SK-N-SH (cell line): ENCODE results near the gene PLCB3. TPM values are rescaled to one million over a fixed set of nuclear protein-coding genes. Genes with fewer than 3 reads are reported as not detected.

Experiments
- CTCF ChIA-PET: fragments of 300-600, 350-600 bp; formaldehyde crosslinking; extraction: SDS; loops from one replicate; lab custom pipeline; 2021; lab: Yijun Ruan, JAX
- POLR2A ChIA-PET: fragments of 350-600 bp; sonication (Branson Sonifier 250); formaldehyde crosslinking; extraction: SDS; loops from one replicate; lab custom pipeline; 2020; ENCODE audit warnings: antibody characterized with exemption, inconsistent platforms; lab: Yijun Ruan, JAX
- DNase-seq: peaks from one replicate; pipeline ENCODE4 v3.0.0; 2012
- H2AFZ ChIP-seq: fragments of 200-600 bp; sonication (generic); 2 replicates; pipeline ENCODE4 v1.8.1; 2016; ENCODE audit warnings: antibody characterized with exemption, mild to moderate bottlenecking, low read depth
- H3F3A ChIP-seq: fragments of 200-600 bp; sonication (generic); replicated peaks from 2 replicates; pipeline ENCODE3; 2016; ENCODE audit warnings: antibody characterized with exemption, mild to moderate bottlenecking; ENCODE audit not compliant: insufficient read depth
- H3K27ac ChIP-seq, 2 experiments: fragments of 200-500 bp in 1 of 2; fragments of 200-600 bp in 1 of 2; sonication (Bioruptor generic) in 1 of 2; sonication (generic), shearing (Covaris generic) in 1 of 2; 2 replicates each; pipeline versions ENCODE4 v1.5.1 to v1.6.1; 2014 to 2016; ENCODE audit warnings: low read depth in 2 of 2, inconsistent platforms in 1 of 2, low read length in 1 of 2, mild to moderate bottlenecking in 1 of 2, mixed read lengths in 1 of 2
- H3K27me3 ChIP-seq: fragments of 200-600 bp; sonication (generic), shearing (Covaris generic); 2 replicates; pipeline ENCODE4 v1.6.1; 2016; ENCODE audit warnings: mixed run types; ENCODE audit not compliant: insufficient read depth
- H3K36me3 ChIP-seq, 2 experiments: fragments of 200-500 bp in 1 of 2; fragments of 200-600 bp in 1 of 2; sonication (Bioruptor generic) in 1 of 2; sonication (generic) in 1 of 2; replicated peaks in 1 of 2; 2 replicates each; pipeline versions ENCODE3 to v1.5.1; 2014 to 2016; ENCODE audit warnings: low read length in 1 of 2, mild to moderate bottlenecking in 1 of 2; ENCODE audit not compliant: insufficient read depth in 2 of 2, control insufficient read depth in 1 of 2
- H3K4me1 ChIP-seq, 2 experiments: fragments of 200-500 bp in 1 of 2; fragments of 200-600 bp in 1 of 2; sonication (Bioruptor generic) in 1 of 2; sonication (generic), shearing (Covaris generic) in 1 of 2; 2 replicates each; pipeline versions ENCODE4 v1.5.1 to v1.6.1; 2014 to 2016; ENCODE audit warnings: low read depth in 1 of 2, low read length in 1 of 2, mixed run types in 1 of 2; ENCODE audit not compliant: insufficient read depth in 2 of 2, control insufficient read depth in 1 of 2
- H3K4me2 ChIP-seq: fragments of 200-600 bp; sonication (generic), shearing (Covaris generic); 2 replicates; pipeline ENCODE4 v1.6.1; 2017; ENCODE audit warnings: mixed run types
- H3K4me3 ChIP-seq, 2 experiments: fragments of 200-500 bp in 1 of 2; fragments of 200-600 bp in 1 of 2; sonication (Bioruptor generic) in 1 of 2; sonication (generic), shearing (Covaris generic) in 1 of 2; 2 replicates each; pipeline versions ENCODE4 v1.5.1 to v1.8.1; 2014 to 2016; ENCODE audit warnings: low read depth in 2 of 2, inconsistent platforms in 1 of 2, low read length in 1 of 2, mild to moderate bottlenecking in 1 of 2, mixed read lengths in 1 of 2, moderate library complexity in 1 of 2
- H3K79me2 ChIP-seq: fragments of 200-600 bp; sonication (generic); 2 replicates; pipeline ENCODE4 v1.8.1; 2017; ENCODE audit warnings: mild to moderate bottlenecking; ENCODE audit not compliant: insufficient read depth
- H3K9ac ChIP-seq: fragments of 200-600 bp; sonication (generic); 2 replicates; pipeline ENCODE4 v1.6.1; 2017; ENCODE audit warnings: mixed run types
- H3K9me2 ChIP-seq: fragments of 200-600 bp; sonication (generic); 2 replicates; pipeline ENCODE4 v1.6.1; 2017; ENCODE audit warnings: mixed run types
- H3K9me3 ChIP-seq: fragments of 200-600 bp; sonication (generic); 2 replicates; pipeline ENCODE4 v1.6.1; 2017; ENCODE audit warnings: mixed run types, mild to moderate bottlenecking, moderate library complexity
- H4K20me1 ChIP-seq: fragments of 200-600 bp; sonication (generic); 2 replicates; pipeline ENCODE4 v1.6.1; 2017; ENCODE audit warnings: mild to moderate bottlenecking, mixed run types; ENCODE audit not compliant: insufficient read depth
- CHD2 ChIP-seq: fragments of 150-350 bp; IDR thresholded peaks from 2 replicates; pipeline ENCODE4 v1.6.1; 2018; ENCODE audit warnings: low read length; ENCODE audit not compliant: partially characterized antibody
- EZH2phosphoT487 ChIP-seq: fragments of 200-600 bp; sonication (generic); IDR thresholded peaks from 2 replicates; pipeline ENCODE4 v1.6.1; 2017; ENCODE audit warnings: low read depth, mixed run types, mild to moderate bottlenecking, antibody characterized with exemption, moderate library complexity, borderline replicate concordance
- FOXJ3 ChIP-seq: sonication (generic); formaldehyde crosslinking; IDR thresholded peaks from 2 replicates; pipeline ENCODE4 v1.5.1; 2020; ENCODE audit warnings: mild to moderate bottlenecking, missing genetic modification reagents
- JUND ChIP-seq: IDR thresholded peaks from 2 replicates; pipeline ENCODE4 v1.4.0; 2012
- NFIC ChIP-seq: IDR thresholded peaks from 2 replicates; pipeline ENCODE4 v1.4.0; 2012; ENCODE audit warnings: borderline replicate concordance
- NRF1 ChIP-seq: IDR thresholded peaks from 2 replicates; pipeline ENCODE4 v1.6.1; 2012; ENCODE audit warnings: low read depth, mild to moderate bottlenecking, low read length
- POLR2AphosphoS5 ChIP-seq: IDR thresholded peaks from 2 replicates; pipeline ENCODE4 v1.6.1; 2012; ENCODE audit warnings: low read depth, low read length
- RAD21 ChIP-seq: IDR thresholded peaks from 2 replicates; pipeline ENCODE4 v1.6.1; 2012; ENCODE audit warnings: mild to moderate bottlenecking, low read length
- RCOR1 ChIP-seq: fragments of 150-350 bp; IDR thresholded peaks from 2 replicates; pipeline ENCODE4 v1.6.1; 2017; ENCODE audit warnings: antibody characterized with exemption, low read length
- RFX5 ChIP-seq: IDR thresholded peaks from 2 replicates; pipeline ENCODE4 v1.6.1; 2012; ENCODE audit warnings: mild to moderate bottlenecking, improper control_type of control experiment, low read length
- RXRA ChIP-seq: IDR thresholded peaks from 2 replicates; pipeline ENCODE4 v1.4.0; 2012; ENCODE audit warnings: low read depth, mild to moderate bottlenecking, borderline replicate concordance
- SIN3A ChIP-seq: IDR thresholded peaks from 2 replicates; pipeline ENCODE4 v1.6.1; 2012; ENCODE audit warnings: low read depth, mild to moderate bottlenecking, low read length, moderate library complexity, borderline replicate concordance
- SMC3 ChIP-seq: IDR thresholded peaks from 2 replicates; pipeline ENCODE4 v1.6.1; 2012; ENCODE audit warnings: low read depth, low read length, improper control_type of control experiment
- YY1 ChIP-seq: IDR thresholded peaks from 2 replicates; pipeline ENCODE4 v1.4.0; 2012; ENCODE audit warnings: low read depth, mild to moderate bottlenecking
- WGBS: methylation state at CpG from one replicate; pipeline ENCODE4 v1.1.6; 2017; ENCODE audit warnings: low lambda C conversion rate; 5-methylcytosine and 5-hydroxymethylcytosine counted together
- polyA plus RNA-seq, 3 experiments: library from polyadenylated mRNA; depleted of rRNA; stranded (reverse); fragments of >200 nt; gene quantifications; 2 replicates each; pipeline ENCODE4 v1.2.3, GENCODE V29; 2012
- TF ChIP-seq, protein P1 (sequence below): fragments of 150-350 bp; IDR thresholded peaks from 2 replicates; pipeline ENCODE4 v1.6.1; 2016; ENCODE audit warnings: mild to moderate bottlenecking, low read depth, low read length
- TF ChIP-seq, protein P2 (sequence below): IDR thresholded peaks from 2 replicates; pipeline ENCODE4 v1.4.0; 2012; ENCODE audit warnings: low read depth, borderline replicate concordance

Gene PLCB3
- polyA plus RNA-seq, 1 of the 3 experiments (the other 2 are of a cell fraction) = 30.4 TPM

DNA sequence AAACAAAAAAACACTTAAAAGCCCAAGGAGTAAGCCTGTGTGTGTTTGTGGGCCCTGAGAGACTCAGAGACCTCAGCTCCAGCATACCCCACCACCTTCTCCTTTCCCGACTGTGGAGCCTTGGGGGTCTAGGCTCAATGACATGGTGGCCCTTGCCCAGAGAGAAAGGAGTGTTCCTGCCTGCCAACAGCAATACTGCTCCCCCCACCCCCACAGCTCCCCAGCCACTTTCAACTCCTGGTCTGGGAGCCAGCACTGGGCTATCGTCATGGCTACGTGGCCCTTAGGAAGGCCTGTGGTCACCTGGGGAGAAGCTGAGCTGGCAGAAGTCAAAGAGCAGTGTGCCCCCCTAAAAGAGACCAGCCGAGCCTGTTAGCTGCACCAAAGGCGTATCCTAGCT, 7.2 kb upstream of the PLCB3 start:
- WGBS = 59% methylated on average over 5 of the region's 5 CpGs
- Histone ChIP-seq H3K9me3 (no peaks in the 10 kb centered on the region), H2AFZ (no peak overlapping the region), H3K4me1 (peaks cover 15 to 46% of the 10 kb centered on the region in 2 experiments; a peak in 2 of 4 replicates), H3K27ac (no peak overlapping the region; a peak in 1 of 4 replicates), H3K36me3 (peaks cover 10 to 16% of the 10 kb centered on the region in 2 experiments), H3F3A (peaks cover 21% of the 10 kb centered on the region), H3K79me2 (peaks cover 48% of the 10 kb centered on the region), H4K20me1 (no peaks in the 10 kb centered on the region), H3K27me3 (no peaks in the 10 kb centered on the region), H3K4me2 (no peak overlapping the region; the same call in 1 of the 2 replicates), H3K9me2 (no peaks in the 10 kb centered on the region), H3K4me3 (no peak overlapping the region), H3K9ac (no peak overlapping the region)
- TF ChIP-seq YY1 (no peak), NFIC (no peak), RXRA (no peak), POLR2AphosphoS5 (peak; percentile 12; the same call in 1 of the 2 replicates)
- ChIA-PET POLR2A (interaction anchor here (0.9 to 12.4 kb wide), 4 partner anchors 8 to 26 kb away, joined by 3 to 112 read pairs (median 22); no protein-coding TSS in a partner anchor), CTCF (interaction anchor here (1.2 to 2.5 kb wide), 6 partner anchors 10 to 57 kb away, joined by 3 to 11 read pairs (median 6); no protein-coding TSS in a partner anchor)
- DNase-seq = no peak

DNA sequence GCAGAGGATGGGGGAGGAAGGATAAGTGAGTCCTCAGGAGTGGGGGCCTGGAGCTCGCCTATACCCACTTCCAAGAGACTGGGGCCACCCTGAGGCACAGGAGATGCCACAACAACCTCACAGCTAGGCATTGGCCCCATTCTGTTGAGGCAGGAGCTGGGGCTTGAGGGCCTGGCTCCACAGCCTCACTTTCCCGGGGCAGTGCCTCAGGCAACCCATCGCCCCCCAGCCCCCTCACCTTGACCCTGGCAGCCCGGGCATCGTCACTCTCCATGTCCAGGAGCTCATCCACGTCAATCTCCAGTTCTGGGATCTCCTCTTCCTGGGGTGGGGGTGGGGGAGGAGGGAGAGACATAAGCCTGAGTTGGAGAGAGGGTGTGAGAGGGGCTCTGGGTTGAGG, 6.4 kb upstream of the PLCB3 start:
- Histone ChIP-seq H3K27me3 (no peaks in the 10 kb centered on the region), H3K9ac (peak overlapping the region; percentile 72; the same call in 1 of the 2 replicates), H2AFZ (no peak overlapping the region), H3K79me2 (peaks cover 48% of the 10 kb centered on the region), H4K20me1 (no peaks in the 10 kb centered on the region), H3K4me1 (peaks cover 14 to 42% of the 10 kb centered on the region in 2 experiments; a peak in 2 of 4 replicates), H3K9me2 (no peaks in the 10 kb centered on the region), H3F3A (peaks cover 17% of the 10 kb centered on the region), H3K4me3 (peak overlapping the region; percentile 75 to 98), H3K27ac (peak overlapping the region; percentile 63 to 89), H3K36me3 (peaks cover 10 to 14% of the 10 kb centered on the region in 2 experiments), H3K4me2 (peak overlapping the region; percentile 77), H3K9me3 (no peaks in the 10 kb centered on the region)
- no peak for DNase-seq
- POLR2A ChIA-PET = interaction anchor here (0.6 to 12.4 kb wide), 9 partner anchors 11 to 382 kb away, joined by 3 to 112 read pairs (median 3); partner anchors contain the start of gene ESRRA
- CTCF ChIA-PET = interaction anchor here (1.0 to 3.4 kb wide), 4 partner anchors 14 to 1085 kb away, joined by 3 to 14 read pairs (median 6); partner anchors contain the start of gene DNAJC4
- TF ChIP-seq SMC3 (no peak), EZH2phosphoT487 (no peak), SIN3A (no peak), CHD2 (no peak), JUND (no peak), POLR2AphosphoS5 (no peak), NRF1 (no peak), RAD21 (no peak), RFX5 (no peak), RCOR1 (no peak), FOXJ3 (CRISPR knock-in tag) (no peak)
- TF ChIP-seq, protein P1, sequence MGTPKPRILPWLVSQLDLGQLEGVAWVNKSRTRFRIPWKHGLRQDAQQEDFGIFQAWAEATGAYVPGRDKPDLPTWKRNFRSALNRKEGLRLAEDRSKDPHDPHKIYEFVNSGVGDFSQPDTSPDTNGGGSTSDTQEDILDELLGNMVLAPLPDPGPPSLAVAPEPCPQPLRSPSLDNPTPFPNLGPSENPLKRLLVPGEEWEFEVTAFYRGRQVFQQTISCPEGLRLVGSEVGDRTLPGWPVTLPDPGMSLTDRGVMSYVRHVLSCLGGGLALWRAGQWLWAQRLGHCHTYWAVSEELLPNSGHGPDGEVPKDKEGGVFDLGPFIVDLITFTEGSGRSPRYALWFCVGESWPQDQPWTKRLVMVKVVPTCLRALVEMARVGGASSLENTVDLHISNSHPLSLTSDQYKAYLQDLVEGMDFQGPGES = no peak
- TF ChIP-seq, protein P2, sequence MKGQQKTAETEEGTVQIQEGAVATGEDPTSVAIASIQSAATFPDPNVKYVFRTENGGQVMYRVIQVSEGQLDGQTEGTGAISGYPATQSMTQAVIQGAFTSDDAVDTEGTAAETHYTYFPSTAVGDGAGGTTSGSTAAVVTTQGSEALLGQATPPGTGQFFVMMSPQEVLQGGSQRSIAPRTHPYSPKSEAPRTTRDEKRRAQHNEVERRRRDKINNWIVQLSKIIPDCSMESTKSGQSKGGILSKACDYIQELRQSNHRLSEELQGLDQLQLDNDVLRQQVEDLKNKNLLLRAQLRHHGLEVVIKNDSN = no peak
- 21% methylated on average over 5 of the region's 6 CpGs for WGBS
